Effector CD8-positive, alpha-beta T cell (primary cell): ENCODE measurements around the gene SNAP47.

Experiments used
- DNase-seq: peaks from one replicate; lab custom pipeline; 2025; lab: John Stamatoyannopoulos, UW

SNAP47 gene

DNA sequence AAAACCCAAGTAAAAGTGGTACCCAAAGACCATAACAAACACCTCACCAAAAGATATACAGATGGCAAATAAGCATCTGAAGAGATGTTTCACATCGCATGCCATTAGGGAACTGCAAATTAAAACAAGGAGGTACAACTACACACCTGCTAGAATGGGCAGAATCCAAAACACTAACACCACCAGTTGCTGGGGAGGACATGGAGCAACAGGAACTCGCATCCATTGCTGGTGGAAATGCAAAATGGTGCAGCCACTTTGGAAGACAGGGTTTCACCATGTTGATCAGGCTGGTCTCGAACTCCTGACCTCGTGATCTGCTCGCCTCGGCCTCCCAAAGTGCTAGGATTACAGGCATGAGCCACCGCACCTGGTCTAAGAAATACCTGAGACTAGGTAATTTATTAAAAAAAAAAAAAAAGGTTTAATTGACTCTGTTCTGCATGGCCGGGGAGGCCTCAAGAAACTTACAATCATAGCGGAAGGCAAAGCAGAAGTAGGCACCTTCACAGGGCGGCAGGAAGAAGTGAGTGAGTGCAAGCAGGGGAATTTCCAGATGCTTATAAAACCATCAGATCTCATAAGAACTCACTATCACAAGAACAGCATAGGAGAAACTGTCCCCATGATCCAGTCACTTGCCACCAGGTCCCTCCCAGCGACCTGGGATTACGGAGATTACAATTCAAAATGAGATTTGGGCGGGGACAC lies 50.0 kb downstream of the SNAP47 start:
- no peak for DNase-seq

- DNase-seq = no peak
Observed at GRCh38 chr1:227785805-227786671, 50.8 kb downstream of the SNAP47 start.

DNA sequence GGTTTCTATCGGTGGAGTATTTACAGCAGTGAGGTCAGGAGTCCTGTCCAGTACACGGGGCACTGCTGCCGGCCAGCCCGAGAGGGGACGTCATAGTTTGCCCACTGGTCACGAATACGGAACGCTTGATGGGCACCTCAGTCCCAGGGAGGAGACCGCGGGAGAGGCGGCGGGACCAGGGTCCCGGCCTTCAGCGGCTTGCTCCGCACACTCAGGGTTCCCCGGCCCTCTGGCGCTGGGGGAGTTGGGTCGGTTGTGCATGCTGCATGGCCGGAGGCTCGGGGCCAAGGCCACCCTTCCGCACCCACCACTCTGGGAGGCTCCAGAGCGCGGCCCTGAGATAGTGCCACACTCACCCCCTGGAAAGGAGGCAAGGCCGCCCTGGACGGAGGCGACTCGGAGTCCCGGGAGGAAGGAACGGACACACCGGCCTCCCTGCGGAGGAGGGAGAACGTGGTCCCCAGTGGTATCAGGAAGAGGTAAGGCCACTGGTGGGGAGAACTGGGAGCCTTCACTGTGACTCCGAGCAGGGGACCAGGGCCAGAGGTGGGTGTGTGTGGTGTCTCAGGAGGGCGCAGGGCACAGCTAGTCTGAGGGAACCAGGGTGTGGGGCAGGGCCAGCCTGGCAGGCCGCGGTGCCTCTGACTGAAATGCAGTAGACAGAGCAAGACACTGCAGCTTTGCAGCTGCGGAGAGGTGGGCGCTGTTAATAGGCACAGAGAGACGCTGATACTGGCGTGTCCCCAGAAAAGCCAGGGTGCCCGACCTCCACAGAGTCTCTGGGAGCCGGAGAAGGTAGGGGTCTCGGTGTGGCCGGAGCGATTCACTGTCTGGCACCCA lies 51.7 kb downstream of the SNAP47 start:
- no peak for DNase-seq

- peak; percentile 96 for DNase-seq
Observed at GRCh38 chr1:227787513-227788270, 52.5 kb downstream of the SNAP47 start.

GRCh38 chr1:227788271-227789083 lies 53.2 kb downstream of the SNAP47 start:
- no peak for DNase-seq

GRCh38 chr1:227789084-227790033 lies 54.1 kb downstream of the SNAP47 start:
- no peak for DNase-seq

DNA sequence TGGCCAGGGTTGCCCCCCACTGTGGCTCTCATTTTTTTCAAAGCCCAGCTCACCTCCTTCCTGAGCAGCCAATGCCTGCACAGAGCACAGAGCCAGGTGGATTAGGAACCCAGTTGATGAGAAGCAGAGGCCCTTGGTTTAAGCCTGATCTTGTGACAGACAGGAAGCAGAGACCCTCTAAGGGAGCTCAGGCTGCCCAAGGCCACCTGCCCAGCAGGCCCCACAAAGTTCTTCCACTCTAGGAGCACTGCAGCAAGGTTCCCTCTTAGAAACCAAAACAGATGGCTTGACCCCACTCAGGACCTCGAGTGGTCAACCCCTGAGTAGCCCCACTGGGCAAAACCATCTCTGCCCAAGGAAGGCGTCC lies 54.8 kb downstream of the SNAP47 start:
- DNase-seq = no peak

GRCh38 chr1:227790868-227791267 lies 55.6 kb downstream of the SNAP47 start:
- no peak for DNase-seq

DNA sequence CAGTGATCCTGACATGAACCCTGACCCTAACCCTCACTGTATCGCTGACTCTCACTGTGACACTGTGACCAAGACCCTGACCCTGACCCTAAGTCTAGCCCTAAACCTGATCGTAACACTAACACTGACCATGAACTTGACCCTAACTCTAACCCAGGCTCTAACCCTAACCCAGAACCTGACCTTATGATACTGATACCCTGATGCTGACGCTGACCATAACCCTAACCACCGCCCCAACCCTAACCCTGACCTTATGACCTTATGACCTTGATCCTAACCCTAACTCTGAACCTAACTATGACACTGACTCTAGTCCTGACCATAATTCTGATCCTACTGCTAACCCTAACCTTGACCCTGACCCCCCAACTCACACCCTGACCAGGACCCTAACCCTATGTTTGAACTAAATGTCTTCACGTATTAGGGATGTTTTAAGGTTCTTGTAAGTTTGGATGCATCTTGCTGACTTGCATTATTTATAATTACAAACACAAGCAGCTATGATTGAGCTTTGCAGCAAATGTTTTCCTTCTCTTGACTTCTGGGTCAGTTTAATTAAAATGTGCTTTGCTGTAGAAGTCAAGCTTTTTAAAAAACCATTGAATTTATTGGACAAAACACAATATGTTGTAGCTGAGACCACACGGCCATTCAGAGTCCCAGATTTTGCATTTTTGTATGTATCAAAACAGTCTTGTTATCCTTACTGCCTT lies 56.3 kb downstream of the SNAP47 start:
- DNase-seq = no peak

- DNase-seq = no peak
Observed at GRCh38 chr1:227792216-227793078, 57.2 kb downstream of the SNAP47 start.

DNA sequence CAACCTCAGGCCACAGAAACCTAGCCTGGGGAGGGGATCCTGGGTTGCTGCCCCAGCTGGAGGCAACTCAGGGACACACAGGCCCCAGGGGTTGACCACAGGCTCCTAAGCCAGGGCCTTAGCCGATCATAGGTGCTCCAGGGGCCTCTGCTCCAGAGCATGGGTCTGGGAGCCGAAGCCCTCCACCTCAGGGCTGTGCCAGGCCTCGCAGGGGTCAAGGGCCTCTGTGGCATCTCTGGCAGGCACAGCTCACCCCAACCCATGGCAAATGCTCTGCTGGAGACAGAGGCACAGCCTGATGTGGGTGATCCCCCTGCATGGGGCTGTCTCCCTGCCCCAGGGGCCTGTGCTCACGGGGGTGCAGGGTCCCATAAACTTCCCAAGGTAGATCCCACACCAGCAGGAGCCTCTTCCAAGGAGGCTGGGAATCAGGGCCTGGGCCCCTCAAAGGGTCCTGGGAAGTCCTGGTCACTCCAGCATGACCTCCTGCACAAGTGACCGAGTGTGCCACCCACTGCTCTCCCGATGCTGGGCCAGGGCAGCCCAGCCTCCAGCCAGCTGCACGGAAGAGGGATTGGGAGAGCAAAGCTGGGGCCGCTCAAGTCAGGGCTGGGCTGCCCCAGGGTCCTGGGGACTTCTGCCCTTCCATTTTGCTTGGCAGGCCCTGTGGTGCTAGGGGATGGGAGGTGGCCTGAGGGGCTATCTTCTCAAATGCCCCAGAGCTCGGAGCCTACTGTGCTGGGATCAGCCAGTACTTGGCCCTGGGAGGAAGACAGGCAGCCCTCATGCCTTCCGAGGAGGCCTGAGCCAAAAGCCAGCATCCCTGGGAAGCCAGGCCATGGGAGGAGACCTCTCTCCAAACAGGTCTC lies 58.1 kb downstream of the SNAP47 start:
- no peak for DNase-seq

DNA sequence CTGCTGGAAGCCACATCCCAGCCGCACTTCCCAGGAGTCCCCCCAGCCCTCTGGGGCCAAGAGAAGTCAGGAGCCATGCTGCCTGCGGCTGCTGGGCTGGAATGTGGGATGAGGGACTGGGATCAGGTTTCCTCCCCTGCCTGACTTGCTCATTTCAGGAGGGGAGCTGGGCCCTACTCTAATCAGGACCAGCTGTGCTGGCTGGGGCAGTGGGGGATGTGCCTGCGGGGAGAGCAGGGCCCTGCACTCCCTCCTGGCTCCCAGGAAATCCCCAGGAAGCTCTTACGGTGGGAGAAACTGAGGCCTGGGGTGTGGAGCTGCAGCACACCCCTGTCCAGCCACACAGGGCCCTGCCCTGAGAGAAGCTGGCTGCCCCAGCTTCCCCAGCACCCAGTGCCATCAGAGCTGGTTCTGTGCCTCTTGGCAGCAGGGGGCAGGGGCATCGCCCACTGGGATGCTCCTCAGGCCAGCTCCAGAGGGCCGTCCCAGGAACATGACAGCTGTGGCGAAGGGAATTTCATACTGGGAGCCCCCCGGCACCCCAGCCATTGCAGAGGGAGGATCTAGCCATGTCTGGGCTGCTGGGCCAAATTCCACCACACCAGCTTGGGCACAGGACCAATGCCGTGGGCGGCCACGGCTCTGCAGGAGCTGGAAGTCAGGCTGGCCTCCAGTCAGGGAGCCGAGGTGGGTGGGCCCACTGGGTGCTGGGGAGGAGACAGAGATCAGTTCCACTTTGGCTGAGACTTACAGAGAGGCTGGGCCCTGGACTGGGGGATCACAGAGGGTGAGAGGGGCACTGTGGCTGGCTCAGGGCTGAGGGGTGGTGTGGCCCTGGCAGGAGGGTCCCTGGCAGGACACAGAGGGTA lies 58.9 kb downstream of the SNAP47 start:
- no peak for DNase-seq

DNA sequence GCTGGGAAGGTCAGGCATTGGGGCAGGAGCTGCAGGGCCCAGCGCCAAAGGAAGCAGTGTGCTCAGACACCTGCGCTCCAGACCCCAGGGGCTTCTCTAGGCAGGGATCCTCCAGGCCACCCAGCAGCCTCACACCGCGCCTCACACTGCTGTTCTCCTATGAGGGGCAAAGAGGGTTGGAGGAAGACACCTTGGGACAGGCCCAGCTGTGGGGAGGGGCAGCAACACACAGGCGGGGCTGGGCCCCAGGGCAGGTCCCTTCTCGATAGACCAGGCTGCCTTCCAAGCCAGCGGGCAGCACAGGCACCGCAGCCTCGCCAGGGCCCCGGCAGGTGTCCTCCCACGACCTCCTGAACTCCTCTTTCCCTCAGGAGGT lies 59.6 kb downstream of the SNAP47 start:
- DNase-seq = no peak

DNA sequence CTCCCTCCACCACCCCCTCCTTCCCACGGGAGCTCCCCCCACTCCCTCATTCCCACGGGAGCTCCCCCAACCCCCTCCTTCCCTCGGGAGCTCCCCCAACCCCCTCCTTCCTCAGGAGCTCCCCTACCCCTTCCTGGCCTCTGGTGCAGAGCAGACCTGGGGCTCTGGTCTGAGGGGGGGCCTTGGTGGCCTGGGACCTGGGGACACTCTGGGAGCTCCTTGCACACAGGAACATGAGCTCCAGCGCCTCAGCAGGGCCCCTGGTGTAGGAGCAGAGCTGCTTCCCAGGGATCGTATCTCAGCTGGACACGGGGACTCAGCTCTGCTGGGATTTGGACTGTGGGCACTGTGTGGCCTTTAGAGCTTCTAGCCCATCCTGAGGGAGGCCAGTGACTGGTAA lies 60.5 kb downstream of the SNAP47 start:
- no peak for DNase-seq

- DNase-seq = no peak
Observed at GRCh38 chr1:227796359-227796915, 61.2 kb downstream of the SNAP47 start.

- no peak for DNase-seq
Observed at GRCh38 chr1:227797144-227797543, 61.9 kb downstream of the SNAP47 start.
